ENCODE data around the gene OSBP2. TPM values are rescaled to one million over a fixed set of nuclear protein-coding genes. Genes with fewer than 3 reads are reported as not detected.

OSBP2 gene
- total RNA-seq, 1 donor from 2014 or later, result 0.35 TPM

- H3K9me3 Mint-ChIP-seq, result no peaks in the 10 kb centered on the region
- no peaks in the 10 kb centered on the region for H3K36me3 Mint-ChIP-seq (ENCODE audit: low read depth)
- intact Hi-C loops (cut with micrococcal nuclease), result no loop called here
- DNase-seq, result peak; percentile 32
- CTCF ChIA-PET, result no interaction called here
- no peak overlapping the region for H3K27ac Mint-ChIP-seq
- no peak for TF ChIP-seq CTCF (IDR thresholded peaks at IDR 0.05)
- POLR2A ChIA-PET, result no interaction called here
- H3K4me3 Mint-ChIP-seq, result no peak overlapping the region
- H3K27me3 Mint-ChIP-seq, result peaks cover 50% of the 10 kb centered on the region
- no peaks in the 10 kb centered on the region for H3K4me1 Mint-ChIP-seq
- peak; percentile 74 for ATAC-seq (ENCODE audit: low read depth)
Measured at GRCh38 chr22:30802202-30803166, 107.8 kb downstream of the OSBP2 start.

- Mint-ChIP-seq H3K27me3 (peaks cover 51% of the 10 kb centered on the region), H3K4me3 (no peak overlapping the region), H3K9me3 (no peaks in the 10 kb centered on the region), H3K27ac (no peak overlapping the region), H3K36me3 (ENCODE audit: low read depth) (no peaks in the 10 kb centered on the region), H3K4me1 (no peaks in the 10 kb centered on the region)
- intact Hi-C loops (cut with micrococcal nuclease), result no loop called here
- DNase-seq, result no peak
- ATAC-seq (ENCODE audit: low read depth), result no peak
- ChIA-PET CTCF (no interaction called here), POLR2A (no interaction called here)
- TF ChIP-seq CTCF (IDR thresholded peaks at IDR 0.05), result no peak
Measured at GRCh38 chr22:30803679-30804078, 109.0 kb downstream of the OSBP2 start.

DNA sequence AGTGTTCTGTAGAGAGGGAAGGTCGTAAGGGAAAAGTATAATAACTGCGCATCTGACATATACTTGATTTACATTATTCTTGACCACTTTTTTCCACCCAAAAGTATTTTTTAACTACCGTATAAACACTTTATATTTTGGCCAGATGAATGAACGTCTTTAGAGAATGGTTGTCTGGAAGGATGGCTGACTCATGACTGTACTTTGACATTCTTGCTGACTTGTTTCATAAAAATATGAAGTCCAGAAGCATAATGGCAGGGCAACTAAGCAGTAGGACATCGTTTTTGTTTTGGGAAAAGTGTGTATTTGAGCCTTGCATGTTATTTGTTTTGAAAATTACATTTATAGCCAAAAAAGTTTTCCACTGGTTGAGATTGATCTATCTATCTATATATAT is 110.0 kb downstream of the OSBP2 start:
- Mint-ChIP-seq H3K9me3 (no peaks in the 10 kb centered on the region), H3K4me3 (no peak overlapping the region), H3K27ac (no peak overlapping the region), H3K27me3 (peaks cover 51% of the 10 kb centered on the region), H3K36me3 (ENCODE audit: low read depth) (no peaks in the 10 kb centered on the region), H3K4me1 (no peaks in the 10 kb centered on the region)
- TF ChIP-seq CTCF (IDR thresholded peaks at IDR 0.05), result no peak
- DNase-seq (no peak), ATAC-seq (ENCODE audit: low read depth) (no peak)
- intact Hi-C loops (cut with micrococcal nuclease), result no loop called here
- POLR2A ChIA-PET, result no interaction called here
- CTCF ChIA-PET, result no interaction called here

GRCh38 chr22:30806391-30806861 is 111.8 kb downstream of the OSBP2 start:
- TF ChIP-seq CTCF (IDR thresholded peaks at IDR 0.05), result no peak
- Mint-ChIP-seq H3K4me3 (no peak overlapping the region), H3K27me3 (peaks cover 34% of the 10 kb centered on the region), H3K27ac (no peak overlapping the region), H3K36me3 (ENCODE audit: low read depth) (no peaks in the 10 kb centered on the region), H3K9me3 (no peaks in the 10 kb centered on the region), H3K4me1 (no peaks in the 10 kb centered on the region)
- CTCF ChIA-PET, result no interaction called here
- intact Hi-C loops (cut with micrococcal nuclease), result no loop called here
- POLR2A ChIA-PET, result no interaction called here
- ATAC-seq (ENCODE audit: low read depth), result no peak
- DNase-seq, result no peak

DNA sequence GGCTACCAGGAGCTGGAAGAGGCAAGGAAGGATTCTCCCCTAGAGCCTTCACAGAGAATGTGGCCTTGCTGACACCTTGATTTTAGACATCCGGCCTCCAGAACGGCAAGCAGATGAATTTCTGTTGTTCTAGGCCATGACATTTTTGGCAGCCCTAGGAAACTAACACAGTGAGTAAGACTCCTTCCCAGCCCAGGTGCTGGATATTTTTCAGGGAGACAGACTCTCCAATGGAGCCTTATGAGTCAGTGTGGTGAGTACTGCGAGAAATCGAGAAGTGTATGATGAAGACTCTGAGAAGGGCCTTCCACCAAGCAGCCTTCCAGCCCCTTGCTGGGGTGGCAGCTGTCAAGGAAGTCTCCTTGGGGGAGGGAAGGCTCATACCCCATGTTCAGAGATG is 114.4 kb downstream of the OSBP2 start:
- ChIA-PET POLR2A (no interaction called here), CTCF (no interaction called here)
- no peaks in the 10 kb centered on the region for H3K36me3 Mint-ChIP-seq (ENCODE audit: low read depth)
- no peak overlapping the region for H3K4me3 Mint-ChIP-seq
- intact Hi-C loops (cut with micrococcal nuclease), result no loop called here
- H3K4me1 Mint-ChIP-seq, result no peaks in the 10 kb centered on the region
- TF ChIP-seq CTCF (IDR thresholded peaks at IDR 0.05), result no peak
- ATAC-seq (ENCODE audit: low read depth), result no peak
- no peak overlapping the region for H3K27ac Mint-ChIP-seq
- no peak for DNase-seq
- peaks cover 15% of the 10 kb centered on the region for H3K27me3 Mint-ChIP-seq
- no peaks in the 10 kb centered on the region for H3K9me3 Mint-ChIP-seq
